ENCODE measurements around the gene SDHA. TPM values are rescaled to one million over a fixed set of nuclear protein-coding genes. Genes with fewer than 3 reads are reported as not detected.

The SDHA gene
- total RNA-seq, 6 experiments from 2014 or later, result 92.5 to 114 (median 109) TPM

GRCh38 chr5:199950-200645, 18.0 kb upstream of the SDHA start:
- no peak for DNase-seq
- Mint-ChIP-seq H3K36me3 (ENCODE audit: low read depth) (peaks cover 9% of the 10 kb centered on the region; the same call in 1 of the 2 replicates), H3K9me3 (no peaks in the 10 kb centered on the region), H3K27me3 (ENCODE audit: insufficient read depth) (peaks cover 6% of the 10 kb centered on the region; the same call in 1 of the 2 replicates), H3K27ac (no peak overlapping the region), H3K4me1 (ENCODE audit: low read depth) (no peaks in the 10 kb centered on the region), H3K4me3 (no peak overlapping the region)
- TF ChIP-seq CTCF (IDR thresholded peaks at IDR 0.05), result no peak

GRCh38 chr5:200985-201384, 17.1 kb upstream of the SDHA start:
- no peaks in the 10 kb centered on the region for H3K9me3 Mint-ChIP-seq
- peaks cover 18% of the 10 kb centered on the region for H3K36me3 Mint-ChIP-seq (ENCODE audit: low read depth)
- H3K27me3 Mint-ChIP-seq (ENCODE audit: insufficient read depth), result peaks cover 2% of the 10 kb centered on the region; the same call in 1 of the 2 replicates
- H3K4me1 Mint-ChIP-seq (ENCODE audit: low read depth), result peaks cover 2% of the 10 kb centered on the region
- DNase-seq, result no peak
- H3K27ac Mint-ChIP-seq, result no peak overlapping the region
- no peak for TF ChIP-seq CTCF (IDR thresholded peaks at IDR 0.05)
- H3K4me3 Mint-ChIP-seq, result no peak overlapping the region

GRCh38 chr5:201672-202071, 16.4 kb upstream of the SDHA start:
- H3K27ac Mint-ChIP-seq, result no peak overlapping the region
- H3K9me3 Mint-ChIP-seq, result no peaks in the 10 kb centered on the region
- no peak for DNase-seq
- H3K27me3 Mint-ChIP-seq (ENCODE audit: insufficient read depth), result peaks cover 2% of the 10 kb centered on the region; the same call in 1 of the 2 replicates
- H3K4me3 Mint-ChIP-seq, result no peak overlapping the region
- no peak for TF ChIP-seq CTCF (IDR thresholded peaks at IDR 0.05)
- H3K4me1 Mint-ChIP-seq (ENCODE audit: low read depth), result peaks cover 9% of the 10 kb centered on the region
- peaks cover 21% of the 10 kb centered on the region for H3K36me3 Mint-ChIP-seq (ENCODE audit: low read depth)

- H3K27me3 Mint-ChIP-seq (ENCODE audit: insufficient read depth), result peaks cover 2% of the 10 kb centered on the region; the same call in 1 of the 2 replicates
- H3K4me1 Mint-ChIP-seq (ENCODE audit: low read depth), result peaks cover 24% of the 10 kb centered on the region
- no peak for DNase-seq
- peaks cover 21% of the 10 kb centered on the region for H3K36me3 Mint-ChIP-seq (ENCODE audit: low read depth)
- no peak overlapping the region for H3K4me3 Mint-ChIP-seq
- TF ChIP-seq CTCF (IDR thresholded peaks at IDR 0.05), result no peak
- H3K9me3 Mint-ChIP-seq, result no peaks in the 10 kb centered on the region
- no peak overlapping the region for H3K27ac Mint-ChIP-seq
These were observed 14.7 kb upstream of the SDHA start for GRCh38 chr5:203246-203930.

- Mint-ChIP-seq H3K4me1 (ENCODE audit: low read depth) (peaks cover 24% of the 10 kb centered on the region), H3K27ac (no peak overlapping the region), H3K9me3 (no peaks in the 10 kb centered on the region), H3K36me3 (ENCODE audit: low read depth) (peaks cover 21% of the 10 kb centered on the region), H3K27me3 (ENCODE audit: insufficient read depth) (peaks cover 2% of the 10 kb centered on the region; the same call in 1 of the 2 replicates), H3K4me3 (no peak overlapping the region)
- TF ChIP-seq CTCF (IDR thresholded peaks at IDR 0.05), result no peak
- no peak for DNase-seq
These were observed 14.1 kb upstream of the SDHA start for GRCh38 chr5:204001-204400.

All from HFFc6 (cell line).